ENCODE measurements around the gene MIDN.

DNA sequence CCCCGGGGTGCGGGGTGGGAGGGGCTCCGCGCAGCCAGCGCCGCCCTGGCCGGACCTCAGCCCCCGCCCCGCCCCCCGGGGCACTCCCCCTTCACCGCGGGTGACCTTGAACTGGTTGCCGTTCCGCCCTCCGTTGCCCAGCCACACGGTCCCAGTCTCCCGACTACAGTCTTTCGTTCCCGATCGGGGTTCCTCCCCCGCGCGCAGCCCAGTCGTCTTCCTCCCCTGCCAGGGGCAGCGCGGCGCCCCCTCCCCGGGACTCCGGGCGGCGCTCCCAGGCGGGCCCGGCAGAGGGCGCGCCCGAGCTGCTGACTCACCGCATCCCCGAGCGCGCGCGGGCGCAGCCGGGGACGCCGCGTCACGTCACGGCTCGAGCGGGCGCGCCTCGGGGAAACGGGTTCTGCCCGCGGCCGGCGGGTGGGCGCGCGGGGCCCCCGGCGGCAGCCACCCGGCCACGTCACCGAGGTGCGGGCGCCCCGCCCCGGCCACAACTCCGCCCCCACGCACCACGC lies 459 bp downstream of the MIDN start:
- TF ChIP-seq, protein P1, sequence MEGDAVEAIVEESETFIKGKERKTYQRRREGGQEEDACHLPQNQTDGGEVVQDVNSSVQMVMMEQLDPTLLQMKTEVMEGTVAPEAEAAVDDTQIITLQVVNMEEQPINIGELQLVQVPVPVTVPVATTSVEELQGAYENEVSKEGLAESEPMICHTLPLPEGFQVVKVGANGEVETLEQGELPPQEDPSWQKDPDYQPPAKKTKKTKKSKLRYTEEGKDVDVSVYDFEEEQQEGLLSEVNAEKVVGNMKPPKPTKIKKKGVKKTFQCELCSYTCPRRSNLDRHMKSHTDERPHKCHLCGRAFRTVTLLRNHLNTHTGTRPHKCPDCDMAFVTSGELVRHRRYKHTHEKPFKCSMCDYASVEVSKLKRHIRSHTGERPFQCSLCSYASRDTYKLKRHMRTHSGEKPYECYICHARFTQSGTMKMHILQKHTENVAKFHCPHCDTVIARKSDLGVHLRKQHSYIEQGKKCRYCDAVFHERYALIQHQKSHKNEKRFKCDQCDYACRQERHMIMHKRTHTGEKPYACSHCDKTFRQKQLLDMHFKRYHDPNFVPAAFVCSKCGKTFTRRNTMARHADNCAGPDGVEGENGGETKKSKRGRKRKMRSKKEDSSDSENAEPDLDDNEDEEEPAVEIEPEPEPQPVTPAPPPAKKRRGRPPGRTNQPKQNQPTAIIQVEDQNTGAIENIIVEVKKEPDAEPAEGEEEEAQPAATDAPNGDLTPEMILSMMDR (IDR thresholded peaks at IDR 0.05; ENCODE audit: poor library complexity, severe bottlenecking): peak; percentile 94
- TF ChIP-seq EZH2 (IDR thresholded peaks at IDR 0.05; ENCODE audit: borderline replicate concordance, insufficient read depth, low read length, poor library complexity, severe bottlenecking) (no peak), TAF1 (IDR thresholded peaks at IDR 0.05; ENCODE audit: low read depth) (no peak), RAD21 (conservative IDR thresholded peaks at IDR 0.05) (peak; percentile 66), EP300 (conservative IDR thresholded peaks at IDR 0.05; ENCODE audit: poor library complexity, severe bottlenecking) (peak; percentile 80), POLR2AphosphoS5 (IDR thresholded peaks at IDR 0.05) (peak; percentile 59)
- TF ChIP-seq, protein P2, sequence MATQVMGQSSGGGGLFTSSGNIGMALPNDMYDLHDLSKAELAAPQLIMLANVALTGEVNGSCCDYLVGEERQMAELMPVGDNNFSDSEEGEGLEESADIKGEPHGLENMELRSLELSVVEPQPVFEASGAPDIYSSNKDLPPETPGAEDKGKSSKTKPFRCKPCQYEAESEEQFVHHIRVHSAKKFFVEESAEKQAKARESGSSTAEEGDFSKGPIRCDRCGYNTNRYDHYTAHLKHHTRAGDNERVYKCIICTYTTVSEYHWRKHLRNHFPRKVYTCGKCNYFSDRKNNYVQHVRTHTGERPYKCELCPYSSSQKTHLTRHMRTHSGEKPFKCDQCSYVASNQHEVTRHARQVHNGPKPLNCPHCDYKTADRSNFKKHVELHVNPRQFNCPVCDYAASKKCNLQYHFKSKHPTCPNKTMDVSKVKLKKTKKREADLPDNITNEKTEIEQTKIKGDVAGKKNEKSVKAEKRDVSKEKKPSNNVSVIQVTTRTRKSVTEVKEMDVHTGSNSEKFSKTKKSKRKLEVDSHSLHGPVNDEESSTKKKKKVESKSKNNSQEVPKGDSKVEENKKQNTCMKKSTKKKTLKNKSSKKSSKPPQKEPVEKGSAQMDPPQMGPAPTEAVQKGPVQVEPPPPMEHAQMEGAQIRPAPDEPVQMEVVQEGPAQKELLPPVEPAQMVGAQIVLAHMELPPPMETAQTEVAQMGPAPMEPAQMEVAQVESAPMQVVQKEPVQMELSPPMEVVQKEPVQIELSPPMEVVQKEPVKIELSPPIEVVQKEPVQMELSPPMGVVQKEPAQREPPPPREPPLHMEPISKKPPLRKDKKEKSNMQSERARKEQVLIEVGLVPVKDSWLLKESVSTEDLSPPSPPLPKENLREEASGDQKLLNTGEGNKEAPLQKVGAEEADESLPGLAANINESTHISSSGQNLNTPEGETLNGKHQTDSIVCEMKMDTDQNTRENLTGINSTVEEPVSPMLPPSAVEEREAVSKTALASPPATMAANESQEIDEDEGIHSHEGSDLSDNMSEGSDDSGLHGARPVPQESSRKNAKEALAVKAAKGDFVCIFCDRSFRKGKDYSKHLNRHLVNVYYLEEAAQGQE (IDR thresholded peaks at IDR 0.05; ENCODE audit: borderline replicate concordance): no peak
